ENCODE measurements around the gene ACOT2.

ACOT2 gene

GRCh38 chr14:73613419-73613963 lies 44.5 kb downstream of the ACOT2 start:
- DNase-seq (ENCODE audit: low spot score), result no peak

DNA sequence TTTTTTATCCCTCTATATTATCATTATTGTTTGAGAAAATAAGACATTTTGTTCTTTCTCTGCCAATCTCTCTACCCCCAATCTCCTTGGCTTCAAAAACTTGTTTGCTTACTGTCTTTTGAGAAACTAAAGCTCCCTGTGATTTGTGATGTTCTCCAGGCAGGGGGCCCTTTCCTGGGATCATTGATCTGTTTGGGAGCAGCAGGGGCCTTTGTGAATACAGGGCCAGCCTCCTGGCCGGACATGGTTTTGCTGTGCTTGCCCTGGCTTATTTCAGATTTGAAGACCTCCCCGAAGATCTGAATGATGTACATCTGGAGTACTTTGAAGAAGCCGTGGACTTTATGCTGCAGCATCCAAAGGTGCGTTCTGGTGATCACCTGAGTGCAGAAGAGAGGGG lies 47.8 kb downstream of the ACOT2 start:
- DNase-seq (ENCODE audit: low spot score), result no peak

GRCh38 chr14:73619524-73619923 lies 50.5 kb downstream of the ACOT2 start:
- DNase-seq (ENCODE audit: low spot score), result no peak

GRCh38 chr14:73620268-73620667 lies 51.3 kb downstream of the ACOT2 start:
- no peak for DNase-seq (ENCODE audit: low spot score)

GRCh38 chr14:73623504-73624054 lies 54.6 kb downstream of the ACOT2 start:
- DNase-seq (ENCODE audit: low spot score), result no peak

Data from left forelimb (tissue), 1 donor.